ENCODE measurements around the gene DECR2. TPM values are rescaled to one million over a fixed set of nuclear protein-coding genes. Genes with fewer than 3 reads are reported as not detected.

DECR2 gene
- total and polyA plus RNA-seq, 9 of the 15 experiments (the other 6 are each of a cell fraction or from before 2014, with no cell fraction given), result 1.0 to 31.9 (median 10.3) TPM

DNA sequence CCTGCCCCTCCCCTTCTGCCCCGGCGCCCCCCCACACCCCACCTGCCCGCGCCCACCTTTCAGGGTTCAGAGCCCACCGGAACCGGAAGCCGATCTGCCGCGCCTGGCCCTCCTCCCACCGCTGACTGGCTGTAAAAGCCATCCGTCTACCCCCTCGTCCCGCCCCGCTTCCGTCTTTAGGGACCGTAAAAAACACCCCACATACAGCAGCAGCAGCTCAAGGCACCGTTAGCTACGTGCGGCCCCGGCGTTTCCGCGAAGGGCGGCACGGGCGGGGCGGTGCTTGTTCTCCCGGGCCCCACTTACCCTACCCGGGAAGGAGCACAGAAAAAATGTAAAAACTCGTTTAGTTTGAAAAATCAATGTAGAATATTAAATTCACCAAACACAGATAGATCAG is 31.2 kb upstream of the DECR2 start, which contains the start of gene MRPL28 (continued):
- TF ChIP-seq COPS2 (conservative IDR thresholded peaks at IDR 0.05) (no peak), ZNF778 (CRISPR knock-in tag; IDR thresholded peaks at IDR 0.05) (no peak), GABPA (tag; conservative IDR thresholded peaks at IDR 0.05; ENCODE audit: low read depth) (peak; percentile 94), ZNF24 (IDR thresholded peaks at IDR 0.05) (no peak), ELF4 (CRISPR knock-in tag; IDR thresholded peaks at IDR 0.05) (no peak), SNRNP70 (optimal IDR thresholded peaks at IDR 0.05; ENCODE audit: low read depth, low read length) (no peak), TCF7 (IDR thresholded peaks at IDR 0.05; ENCODE audit: borderline replicate concordance) (no peak), RAD21 (CRISPR knock-in tag; conservative IDR thresholded peaks at IDR 0.05 in 1 of 2, IDR thresholded peaks at IDR 0.05 in 1 of 2) (no peak), TSC22D4 (tag; IDR thresholded peaks at IDR 0.05) (no peak), RB1 (IDR thresholded peaks at IDR 0.05; ENCODE audit: low read depth) (peak; percentile 69; the same call in 1 of the 2 replicates), SRSF7 (optimal IDR thresholded peaks at IDR 0.05; ENCODE audit: low read depth, low read length) (no peak)
- TF ChIP-seq, protein P1, sequence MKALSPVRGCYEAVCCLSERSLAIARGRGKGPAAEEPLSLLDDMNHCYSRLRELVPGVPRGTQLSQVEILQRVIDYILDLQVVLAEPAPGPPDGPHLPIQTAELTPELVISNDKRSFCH (CRISPR knock-in tag; IDR thresholded peaks at IDR 0.05), result no peak
- TF ChIP-seq, protein P1 (tag; IDR thresholded peaks at IDR 0.05), result no peak
- TF ChIP-seq, protein P2, sequence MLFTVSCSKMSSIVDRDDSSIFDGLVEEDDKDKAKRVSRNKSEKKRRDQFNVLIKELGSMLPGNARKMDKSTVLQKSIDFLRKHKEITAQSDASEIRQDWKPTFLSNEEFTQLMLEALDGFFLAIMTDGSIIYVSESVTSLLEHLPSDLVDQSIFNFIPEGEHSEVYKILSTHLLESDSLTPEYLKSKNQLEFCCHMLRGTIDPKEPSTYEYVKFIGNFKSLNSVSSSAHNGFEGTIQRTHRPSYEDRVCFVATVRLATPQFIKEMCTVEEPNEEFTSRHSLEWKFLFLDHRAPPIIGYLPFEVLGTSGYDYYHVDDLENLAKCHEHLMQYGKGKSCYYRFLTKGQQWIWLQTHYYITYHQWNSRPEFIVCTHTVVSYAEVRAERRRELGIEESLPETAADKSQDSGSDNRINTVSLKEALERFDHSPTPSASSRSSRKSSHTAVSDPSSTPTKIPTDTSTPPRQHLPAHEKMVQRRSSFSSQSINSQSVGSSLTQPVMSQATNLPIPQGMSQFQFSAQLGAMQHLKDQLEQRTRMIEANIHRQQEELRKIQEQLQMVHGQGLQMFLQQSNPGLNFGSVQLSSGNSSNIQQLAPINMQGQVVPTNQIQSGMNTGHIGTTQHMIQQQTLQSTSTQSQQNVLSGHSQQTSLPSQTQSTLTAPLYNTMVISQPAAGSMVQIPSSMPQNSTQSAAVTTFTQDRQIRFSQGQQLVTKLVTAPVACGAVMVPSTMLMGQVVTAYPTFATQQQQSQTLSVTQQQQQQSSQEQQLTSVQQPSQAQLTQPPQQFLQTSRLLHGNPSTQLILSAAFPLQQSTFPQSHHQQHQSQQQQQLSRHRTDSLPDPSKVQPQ (CRISPR knock-in tag; IDR thresholded peaks at IDR 0.05; ENCODE audit: borderline replicate concordance), result no peak
- TF ChIP-seq, protein P3, sequence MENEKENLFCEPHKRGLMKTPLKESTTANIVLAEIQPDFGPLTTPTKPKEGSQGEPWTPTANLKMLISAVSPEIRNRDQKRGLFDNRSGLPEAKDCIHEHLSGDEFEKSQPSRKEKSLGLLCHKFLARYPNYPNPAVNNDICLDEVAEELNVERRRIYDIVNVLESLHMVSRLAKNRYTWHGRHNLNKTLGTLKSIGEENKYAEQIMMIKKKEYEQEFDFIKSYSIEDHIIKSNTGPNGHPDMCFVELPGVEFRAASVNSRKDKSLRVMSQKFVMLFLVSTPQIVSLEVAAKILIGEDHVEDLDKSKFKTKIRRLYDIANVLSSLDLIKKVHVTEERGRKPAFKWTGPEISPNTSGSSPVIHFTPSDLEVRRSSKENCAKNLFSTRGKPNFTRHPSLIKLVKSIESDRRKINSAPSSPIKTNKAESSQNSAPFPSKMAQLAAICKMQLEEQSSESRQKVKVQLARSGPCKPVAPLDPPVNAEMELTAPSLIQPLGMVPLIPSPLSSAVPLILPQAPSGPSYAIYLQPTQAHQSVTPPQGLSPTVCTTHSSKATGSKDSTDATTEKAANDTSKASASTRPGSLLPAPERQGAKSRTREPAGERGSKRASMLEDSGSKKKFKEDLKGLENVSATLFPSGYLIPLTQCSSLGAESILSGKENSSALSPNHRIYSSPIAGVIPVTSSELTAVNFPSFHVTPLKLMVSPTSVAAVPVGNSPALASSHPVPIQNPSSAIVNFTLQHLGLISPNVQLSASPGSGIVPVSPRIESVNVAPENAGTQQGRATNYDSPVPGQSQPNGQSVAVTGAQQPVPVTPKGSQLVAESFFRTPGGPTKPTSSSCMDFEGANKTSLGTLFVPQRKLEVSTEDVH (IDR thresholded peaks at IDR 0.05; ENCODE audit: low read depth, partially characterized antibody), result peak; percentile 77
- TF ChIP-seq, protein P4, sequence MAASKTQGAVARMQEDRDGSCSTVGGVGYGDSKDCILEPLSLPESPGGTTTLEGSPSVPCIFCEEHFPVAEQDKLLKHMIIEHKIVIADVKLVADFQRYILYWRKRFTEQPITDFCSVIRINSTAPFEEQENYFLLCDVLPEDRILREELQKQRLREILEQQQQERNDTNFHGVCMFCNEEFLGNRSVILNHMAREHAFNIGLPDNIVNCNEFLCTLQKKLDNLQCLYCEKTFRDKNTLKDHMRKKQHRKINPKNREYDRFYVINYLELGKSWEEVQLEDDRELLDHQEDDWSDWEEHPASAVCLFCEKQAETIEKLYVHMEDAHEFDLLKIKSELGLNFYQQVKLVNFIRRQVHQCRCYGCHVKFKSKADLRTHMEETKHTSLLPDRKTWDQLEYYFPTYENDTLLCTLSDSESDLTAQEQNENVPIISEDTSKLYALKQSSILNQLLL (CRISPR knock-in tag; IDR thresholded peaks at IDR 0.05; ENCODE audit: borderline replicate concordance), result no peak

All from K562 (cell line).